ENCODE measurements around the gene CCT3.

DNA sequence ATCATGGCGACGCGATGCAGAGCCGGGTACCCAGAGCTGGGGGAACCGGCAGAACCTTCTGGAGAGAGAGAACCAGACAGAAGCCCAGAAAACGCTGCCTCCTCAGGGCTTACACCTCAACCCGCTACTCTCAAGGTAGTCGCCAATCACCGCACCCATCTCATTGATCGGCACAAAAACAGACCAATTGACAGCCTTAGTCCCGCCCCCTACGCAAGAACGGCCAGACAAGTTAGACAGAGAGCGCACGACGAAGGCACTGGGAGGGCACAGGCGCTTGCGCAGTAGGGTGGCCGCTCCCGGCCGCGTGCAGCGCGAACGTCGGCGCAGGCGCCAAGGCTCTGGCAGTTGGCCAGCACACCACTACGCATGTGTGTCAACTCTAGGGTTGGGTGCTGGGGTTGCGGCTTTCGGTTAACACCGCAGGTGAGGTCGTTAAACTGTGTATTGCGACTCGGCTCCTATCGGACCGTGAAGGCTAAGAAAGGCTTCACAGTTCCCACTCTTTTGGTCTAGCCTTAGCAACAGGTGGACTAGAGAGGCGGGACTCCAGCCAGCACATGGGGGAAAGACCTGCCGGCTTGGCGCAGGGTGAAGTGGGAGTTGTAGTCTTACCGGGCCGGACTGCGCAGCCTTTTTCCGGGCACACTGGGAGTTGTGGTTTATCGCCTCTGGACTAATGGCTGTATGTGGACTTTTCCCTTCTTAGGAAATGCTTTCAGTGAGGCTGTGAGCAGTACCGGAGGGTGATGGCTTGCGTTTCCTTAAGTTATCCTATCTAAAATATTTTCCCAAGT lies at the start of gene CCT3, which contains the start of gene TSACC:
- TF ChIP-seq, protein P1, sequence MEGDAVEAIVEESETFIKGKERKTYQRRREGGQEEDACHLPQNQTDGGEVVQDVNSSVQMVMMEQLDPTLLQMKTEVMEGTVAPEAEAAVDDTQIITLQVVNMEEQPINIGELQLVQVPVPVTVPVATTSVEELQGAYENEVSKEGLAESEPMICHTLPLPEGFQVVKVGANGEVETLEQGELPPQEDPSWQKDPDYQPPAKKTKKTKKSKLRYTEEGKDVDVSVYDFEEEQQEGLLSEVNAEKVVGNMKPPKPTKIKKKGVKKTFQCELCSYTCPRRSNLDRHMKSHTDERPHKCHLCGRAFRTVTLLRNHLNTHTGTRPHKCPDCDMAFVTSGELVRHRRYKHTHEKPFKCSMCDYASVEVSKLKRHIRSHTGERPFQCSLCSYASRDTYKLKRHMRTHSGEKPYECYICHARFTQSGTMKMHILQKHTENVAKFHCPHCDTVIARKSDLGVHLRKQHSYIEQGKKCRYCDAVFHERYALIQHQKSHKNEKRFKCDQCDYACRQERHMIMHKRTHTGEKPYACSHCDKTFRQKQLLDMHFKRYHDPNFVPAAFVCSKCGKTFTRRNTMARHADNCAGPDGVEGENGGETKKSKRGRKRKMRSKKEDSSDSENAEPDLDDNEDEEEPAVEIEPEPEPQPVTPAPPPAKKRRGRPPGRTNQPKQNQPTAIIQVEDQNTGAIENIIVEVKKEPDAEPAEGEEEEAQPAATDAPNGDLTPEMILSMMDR (IDR thresholded peaks at IDR 0.05; ENCODE audit: low read depth, low read length, missing input control), result no peak
- TF ChIP-seq JUND (IDR thresholded peaks at IDR 0.05) (no peak), SP1 (IDR thresholded peaks at IDR 0.05) (peak; percentile 91), GABPA (IDR thresholded peaks at IDR 0.05 in 1 of 2, conservative IDR thresholded peaks at IDR 0.05 in 1 of 2) (peak; percentile 10 to 76)
- TF ChIP-seq, protein P2, sequence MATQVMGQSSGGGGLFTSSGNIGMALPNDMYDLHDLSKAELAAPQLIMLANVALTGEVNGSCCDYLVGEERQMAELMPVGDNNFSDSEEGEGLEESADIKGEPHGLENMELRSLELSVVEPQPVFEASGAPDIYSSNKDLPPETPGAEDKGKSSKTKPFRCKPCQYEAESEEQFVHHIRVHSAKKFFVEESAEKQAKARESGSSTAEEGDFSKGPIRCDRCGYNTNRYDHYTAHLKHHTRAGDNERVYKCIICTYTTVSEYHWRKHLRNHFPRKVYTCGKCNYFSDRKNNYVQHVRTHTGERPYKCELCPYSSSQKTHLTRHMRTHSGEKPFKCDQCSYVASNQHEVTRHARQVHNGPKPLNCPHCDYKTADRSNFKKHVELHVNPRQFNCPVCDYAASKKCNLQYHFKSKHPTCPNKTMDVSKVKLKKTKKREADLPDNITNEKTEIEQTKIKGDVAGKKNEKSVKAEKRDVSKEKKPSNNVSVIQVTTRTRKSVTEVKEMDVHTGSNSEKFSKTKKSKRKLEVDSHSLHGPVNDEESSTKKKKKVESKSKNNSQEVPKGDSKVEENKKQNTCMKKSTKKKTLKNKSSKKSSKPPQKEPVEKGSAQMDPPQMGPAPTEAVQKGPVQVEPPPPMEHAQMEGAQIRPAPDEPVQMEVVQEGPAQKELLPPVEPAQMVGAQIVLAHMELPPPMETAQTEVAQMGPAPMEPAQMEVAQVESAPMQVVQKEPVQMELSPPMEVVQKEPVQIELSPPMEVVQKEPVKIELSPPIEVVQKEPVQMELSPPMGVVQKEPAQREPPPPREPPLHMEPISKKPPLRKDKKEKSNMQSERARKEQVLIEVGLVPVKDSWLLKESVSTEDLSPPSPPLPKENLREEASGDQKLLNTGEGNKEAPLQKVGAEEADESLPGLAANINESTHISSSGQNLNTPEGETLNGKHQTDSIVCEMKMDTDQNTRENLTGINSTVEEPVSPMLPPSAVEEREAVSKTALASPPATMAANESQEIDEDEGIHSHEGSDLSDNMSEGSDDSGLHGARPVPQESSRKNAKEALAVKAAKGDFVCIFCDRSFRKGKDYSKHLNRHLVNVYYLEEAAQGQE (IDR thresholded peaks at IDR 0.05), result peak; percentile 86
- TF ChIP-seq, protein P3, sequence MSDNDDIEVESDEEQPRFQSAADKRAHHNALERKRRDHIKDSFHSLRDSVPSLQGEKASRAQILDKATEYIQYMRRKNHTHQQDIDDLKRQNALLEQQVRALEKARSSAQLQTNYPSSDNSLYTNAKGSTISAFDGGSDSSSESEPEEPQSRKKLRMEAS (IDR thresholded peaks at IDR 0.05), result peak; percentile 89

All from liver (tissue), 3 donors.